Smooth muscle cell (in vitro differentiated cells): ENCODE measurements around the gene AMDHD2. TPM values are rescaled to one million over a fixed set of nuclear protein-coding genes. Genes with fewer than 3 reads are reported as not detected.

Experiments
- DNase-seq: peaks from one replicate; lab custom pipeline; 2025; ENCODE audit not compliant: unreplicated experiment; lab: John Stamatoyannopoulos, UW
- H2AFZ ChIP-seq: fragments of 200-600 bp; sonication (generic); 2 replicates; pipeline ENCODE4 v1.6.0; 2016; ENCODE audit warnings: antibody characterized with exemption, low read depth, mild to moderate bottlenecking
- H3F3A ChIP-seq: fragments of 200-600 bp; sonication (generic); 2 replicates; pipeline ENCODE4 v1.6.0; 2017; ENCODE audit warnings: antibody characterized with exemption, low read depth
- H3K27ac ChIP-seq: fragments of 200-600 bp; sonication (generic); 2 replicates; pipeline ENCODE4 v1.5.1; 2016; ENCODE audit warnings: low read depth, mild to moderate bottlenecking
- H3K27me3 ChIP-seq: fragments of 200-600 bp; sonication (generic); 2 replicates; pipeline ENCODE4 v1.6.1; 2016; ENCODE audit warnings: low read depth, mild to moderate bottlenecking
- H3K36me3 ChIP-seq: fragments of 200-600 bp; sonication (generic); 2 replicates; pipeline ENCODE4 v1.5.1; 2016; ENCODE audit warnings: low read depth
- H3K4me1 ChIP-seq: fragments of 200-600 bp; sonication (generic); 2 replicates; pipeline ENCODE4 v1.5.1; 2016; ENCODE audit warnings: low read depth
- H3K4me2 ChIP-seq: fragments of 200-600 bp; sonication (generic); 2 replicates; pipeline ENCODE4 v1.6.0; 2016; ENCODE audit warnings: mild to moderate bottlenecking
- H3K4me3 ChIP-seq: fragments of 200-600 bp; sonication (generic); 2 replicates; pipeline ENCODE4 v1.5.1; 2016; ENCODE audit warnings: mild to moderate bottlenecking
- H3K79me2 ChIP-seq: fragments of 200-600 bp; sonication (generic); 2 replicates; pipeline ENCODE4 v1.6.0; 2016; ENCODE audit warnings: low read depth, mild to moderate bottlenecking
- H3K9ac ChIP-seq: fragments of 200-600 bp; sonication (generic); 2 replicates; pipeline ENCODE4 v1.6.0; 2016; ENCODE audit warnings: low read depth
- H3K9me3 ChIP-seq: fragments of 200-600 bp; sonication (generic); replicated peaks from 2 replicates; pipeline ENCODE4 v1.5.1; 2016; ENCODE audit warnings: low read depth
- H4K20me1 ChIP-seq: fragments of 200-600 bp; sonication (generic); 2 replicates; pipeline ENCODE4 v1.6.0; 2016; ENCODE audit warnings: low read depth
- CTCF ChIP-seq: fragments of 200-600 bp; sonication (generic); IDR thresholded peaks from 2 replicates; pipeline ENCODE4 v1.5.1; 2017; ENCODE audit warnings: borderline replicate concordance, mild to moderate bottlenecking, antibody characterized with exemption; ENCODE audit not compliant: insufficient read depth, poor library complexity, severe bottlenecking
- WGBS: methylation state at CpG from one replicate; pipeline ENCODE4 v1.1.7; 2016; ENCODE audit warnings: low lambda C conversion rate; 5-methylcytosine and 5-hydroxymethylcytosine counted together
- polyA plus RNA-seq: library from polyadenylated mRNA; unstranded; fragments of >200 nt; fragmentation: Nextera tagmentation; extraction: Ambion mirVana; gene quantifications from 2 replicates; pipeline ENCODE4 v1.2.1, GENCODE V29; 2016
- total RNA-seq: library from RNA; depleted of rRNA; stranded (reverse); fragments of >200 nt; gene quantifications from 2 replicates; pipeline ENCODE4 v1.2.3, GENCODE V29; 2014

AMDHD2 gene
- total and polyA plus RNA-seq, 2 experiments from 2014 or later: 12.0 to 14.2 TPM

- WGBS: 98% methylated on average over 62 of the region's 62 CpGs
- H3K4me1 ChIP-seq: no peaks in the 10 kb centered on the region
- no peak for TF ChIP-seq CTCF
- no peak for DNase-seq
- no peak overlapping the region for H3K27ac ChIP-seq
- no peak overlapping the region for H3K4me2 ChIP-seq
- H3K9me3 ChIP-seq: no peaks in the 10 kb centered on the region
- H4K20me1 ChIP-seq: no peaks in the 10 kb centered on the region
- no peak overlapping the region for H3K9ac ChIP-seq
- H3K79me2 ChIP-seq: no peaks in the 10 kb centered on the region
- H3K36me3 ChIP-seq: no peaks in the 10 kb centered on the region
- no peaks in the 10 kb centered on the region for H3F3A ChIP-seq
- no peaks in the 10 kb centered on the region for H3K27me3 ChIP-seq
- H3K4me3 ChIP-seq: no peak overlapping the region
- H2AFZ ChIP-seq: no peak overlapping the region
Measured at GRCh38 chr16:2496223-2497115, 23.7 kb upstream of the AMDHD2 start.

- H3K9ac ChIP-seq: no peak overlapping the region
- no peak overlapping the region for H3K4me3 ChIP-seq
- H3K36me3 ChIP-seq: no peaks in the 10 kb centered on the region
- no peak for DNase-seq
- H3F3A ChIP-seq: no peaks in the 10 kb centered on the region
- WGBS: 92% methylated on average over 21 of the region's 21 CpGs
- H3K4me1 ChIP-seq: no peaks in the 10 kb centered on the region
- H3K9me3 ChIP-seq: no peaks in the 10 kb centered on the region
- H4K20me1 ChIP-seq: no peaks in the 10 kb centered on the region
- H3K4me2 ChIP-seq: no peak overlapping the region
- no peak overlapping the region for H2AFZ ChIP-seq
- no peak for TF ChIP-seq CTCF
- H3K27ac ChIP-seq: no peak overlapping the region
- no peaks in the 10 kb centered on the region for H3K27me3 ChIP-seq
- no peaks in the 10 kb centered on the region for H3K79me2 ChIP-seq
Measured at GRCh38 chr16:2497116-2497630, 23.0 kb upstream of the AMDHD2 start.

GRCh38 chr16:2497695-2498484 is 22.3 kb upstream of the AMDHD2 start:
- H3K4me2 ChIP-seq: no peak overlapping the region
- no peaks in the 10 kb centered on the region for H3K27me3 ChIP-seq
- H2AFZ ChIP-seq: no peak overlapping the region
- no peaks in the 10 kb centered on the region for H3F3A ChIP-seq
- H3K4me1 ChIP-seq: no peaks in the 10 kb centered on the region
- H4K20me1 ChIP-seq: no peaks in the 10 kb centered on the region
- no peak overlapping the region for H3K9ac ChIP-seq
- H3K36me3 ChIP-seq: no peaks in the 10 kb centered on the region
- 97% methylated on average over 26 of the region's 26 CpGs for WGBS
- TF ChIP-seq CTCF: no peak
- no peaks in the 10 kb centered on the region for H3K9me3 ChIP-seq
- H3K4me3 ChIP-seq: no peak overlapping the region
- DNase-seq: no peak
- no peak overlapping the region for H3K27ac ChIP-seq
- H3K79me2 ChIP-seq: no peaks in the 10 kb centered on the region
